HG03469 (cell line): ENCODE results near the gene TSC22D2.
"Not testable (repeated sequence)": the region's sequence is repeated elsewhere in the genome, so short reads cannot be mapped to it uniquely, and the experiment has no call there.

Experiments used
- ATAC-seq: cut with Tn5 transposase; IDR thresholded peaks from one replicate; pipeline ENCODE4 v1.9.1; 2021; ENCODE audit warnings: mild to moderate bottlenecking, moderate library complexity, moderate number of reproducible peaks; ENCODE audit not compliant: unreplicated experiment

The TSC22D2 gene

GRCh38 chr3:150479370-150479769 is 71.3 kb downstream of the TSC22D2 start:
- ATAC-seq, result no peak

- no peak for ATAC-seq
Measured at GRCh38 chr3:150480877-150481276, 72.8 kb downstream of the TSC22D2 start.

GRCh38 chr3:150483226-150483625 is 75.1 kb downstream of the TSC22D2 start:
- no peak for ATAC-seq

GRCh38 chr3:150484410-150484809 is 76.3 kb downstream of the TSC22D2 start:
- ATAC-seq, result no peak

GRCh38 chr3:150488867-150489266 is 80.8 kb downstream of the TSC22D2 start:
- ATAC-seq, result no peak

- no peak for ATAC-seq
Measured at GRCh38 chr3:150490277-150490986, 82.3 kb downstream of the TSC22D2 start.

- ATAC-seq, result no peak
Measured at GRCh38 chr3:150494411-150494977, 86.4 kb downstream of the TSC22D2 start.

- ATAC-seq, result no peak
Measured at GRCh38 chr3:150495149-150495548, 87.1 kb downstream of the TSC22D2 start.

- ATAC-seq, result no peak
Measured at GRCh38 chr3:150495563-150496168, 87.6 kb downstream of the TSC22D2 start.

GRCh38 chr3:150497956-150498355 is 89.9 kb downstream of the TSC22D2 start:
- ATAC-seq, result no peak

GRCh38 chr3:150500960-150501359 is 92.9 kb downstream of the TSC22D2 start:
- ATAC-seq, result not testable (repeated sequence)

- ATAC-seq, result no peak
Measured at GRCh38 chr3:150503402-150504099, 95.5 kb downstream of the TSC22D2 start.

- no peak for ATAC-seq
Measured at GRCh38 chr3:150504483-150504882, 96.4 kb downstream of the TSC22D2 start.

GRCh38 chr3:150508401-150508800 is 100.3 kb downstream of the TSC22D2 start:
- no peak for ATAC-seq

GRCh38 chr3:150509780-150510179 is 101.7 kb downstream of the TSC22D2 start:
- ATAC-seq, result no peak

- ATAC-seq, result no peak
Measured at GRCh38 chr3:150511122-150511821, 103.2 kb downstream of the TSC22D2 start.

GRCh38 chr3:150515210-150515609 is 107.1 kb downstream of the TSC22D2 start:
- no peak for ATAC-seq
